Lower leg skin (tissue), 3 donors: Measurements from ENCODE around the gene TIAM2.

Source experiments
- CTCF ChIP-seq, 3 donors: fragments of 450-650 bp; IDR thresholded peaks; one replicate each; pipeline ENCODE4 v1.5.1; 2016; ENCODE audit warnings: antibody characterized with exemption in 3 of 3, mild to moderate bottlenecking in 3 of 3, moderate library complexity in 2 of 3
- POLR2A ChIP-seq, 2 donors: fragments of 450-650 bp; IDR thresholded peaks; one replicate each; pipeline ENCODE4 v1.6.1; 2016 to 2017; ENCODE audit warnings: antibody characterized with exemption in 2 of 2, mild to moderate bottlenecking in 1 of 2, moderate library complexity in 1 of 2

- TF ChIP-seq POLR2A (IDR thresholded peaks at IDR 0.05) (no peak), CTCF (IDR thresholded peaks at IDR 0.05) (no peak)
Observed at GRCh38 chr6:155187106-155187505, 192.0 kb downstream of the TIAM2 start.
